HAP-1 (cell line): ENCODE results near the gene RBBP6.
A peak's percentile ranks its signal among the peaks of the same experiment; 100 is the strongest.

Experiments
- DNase-seq, 2 experiments: peaks; one replicate each; pipeline ENCODE4 v3.0.0-alpha.2; 2016 to 2020; ENCODE audit warnings: low spot score in 2 of 2
- H3K27me3 ChIP-seq: fragments of 250-450 bp; sonication (Bioruptor Pico); 2 replicates; pipeline ENCODE4 v1.5.1; 2020; ENCODE audit warnings: low read depth, mild to moderate bottlenecking, moderate library complexity
- H3K36me3 ChIP-seq: fragments of 250-450 bp; sonication (Bioruptor Pico); replicated peaks from 2 replicates; pipeline ENCODE4 v1.5.1; 2020; ENCODE audit warnings: mild to moderate bottlenecking
- H3K4me1 ChIP-seq: fragments of 250-450 bp; sonication (Bioruptor Pico); 2 replicates; pipeline ENCODE4 v1.5.1; 2020; ENCODE audit warnings: mild to moderate bottlenecking
- H3K4me3 ChIP-seq: fragments of 250-450 bp; sonication (Bioruptor Pico); 2 replicates; pipeline ENCODE4 v1.5.1; 2020; ENCODE audit warnings: mild to moderate bottlenecking, moderate library complexity
- H3K9me3 ChIP-seq: fragments of 250-450 bp; sonication (Bioruptor Pico); 2 replicates; pipeline ENCODE4 v1.5.1; 2020; ENCODE audit warnings: mild to moderate bottlenecking, moderate library complexity
- in situ Hi-C: fragments of 300-500 bp; cut with MboI; formaldehyde crosslinking; loops from 3 replicates; pipeline ENCODE4 v1.14.3; 2020; ENCODE audit warnings: low sequenced_read_pairs, inconsistent platforms, mixed read lengths

RBBP6 gene

DNA sequence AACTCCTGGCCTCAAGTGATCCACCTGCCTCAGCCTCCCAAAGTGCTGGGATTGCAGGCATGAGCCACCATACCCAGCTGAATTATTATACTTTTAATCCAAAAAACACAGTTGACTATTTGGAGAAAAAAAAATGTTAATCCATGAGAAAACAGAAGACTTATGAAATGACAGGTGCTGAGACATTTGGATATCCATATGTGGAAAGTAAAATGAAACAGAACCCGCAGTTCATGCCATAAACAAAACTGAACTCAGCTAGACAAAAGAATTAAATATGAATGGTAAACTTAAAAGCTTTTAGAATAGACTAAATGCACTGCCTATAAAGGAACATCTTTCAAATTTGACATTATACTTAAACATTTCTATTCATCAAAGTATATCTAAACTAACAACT lies 8.2 kb upstream of the RBBP6 start:
- in situ Hi-C loops: no loop called here
- Histone ChIP-seq H3K36me3 (no peaks in the 10 kb centered on the region), H3K4me1 (peaks cover 13% of the 10 kb centered on the region), H3K4me3 (no peak overlapping the region), H3K9me3 (no peaks in the 10 kb centered on the region), H3K27me3 (no peaks in the 10 kb centered on the region)
- peak in 1 of 2 experiments; percentile 63 for DNase-seq

DNA sequence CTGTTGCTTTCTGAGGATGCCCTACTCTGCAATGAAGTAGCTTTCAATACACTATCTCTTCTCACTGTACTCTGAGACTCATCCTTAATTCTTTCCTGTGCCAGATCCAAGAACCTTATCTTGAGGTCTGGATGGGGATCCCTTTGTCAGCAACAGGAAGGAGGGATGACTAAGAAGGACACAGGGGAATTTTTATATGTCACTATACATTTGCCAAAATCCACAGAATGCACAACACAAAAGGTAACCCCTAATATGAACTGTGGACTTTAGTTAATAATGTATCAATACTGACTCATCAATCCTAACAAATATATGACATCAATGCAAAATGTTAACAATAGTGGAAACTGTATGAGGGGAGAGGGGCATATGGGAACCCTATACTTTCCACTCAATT lies 4.7 kb upstream of the RBBP6 start:
- Histone ChIP-seq H3K4me1 (peaks cover 15% of the 10 kb centered on the region), H3K9me3 (no peaks in the 10 kb centered on the region), H3K4me3 (no peak overlapping the region), H3K36me3 (peaks cover 2% of the 10 kb centered on the region), H3K27me3 (no peaks in the 10 kb centered on the region)
- DNase-seq: no peak
- in situ Hi-C loops: no loop called here

DNA sequence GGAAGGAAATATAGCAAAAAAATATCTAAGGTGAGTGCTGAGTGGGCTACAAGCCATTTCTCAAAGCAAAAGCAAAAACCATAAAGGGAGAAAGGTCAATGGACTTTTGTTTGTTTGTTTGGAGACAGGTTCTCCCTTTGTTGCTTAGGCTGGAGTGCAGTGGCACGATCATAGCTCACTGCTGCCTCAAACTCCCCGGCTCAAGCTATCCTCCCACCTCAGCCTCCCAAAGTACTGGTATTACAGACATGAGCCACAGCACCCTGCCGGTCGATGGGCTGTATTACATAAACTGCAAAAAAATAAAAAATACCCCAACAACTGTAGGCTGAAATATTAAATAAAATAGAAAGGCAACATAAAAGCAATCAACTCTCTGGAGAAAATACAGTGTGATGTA lies 3.5 kb upstream of the RBBP6 start:
- Histone ChIP-seq H3K4me3 (no peak overlapping the region), H3K9me3 (no peaks in the 10 kb centered on the region), H3K27me3 (no peaks in the 10 kb centered on the region), H3K4me1 (peaks cover 15% of the 10 kb centered on the region), H3K36me3 (peaks cover 7% of the 10 kb centered on the region)
- in situ Hi-C loops: no loop called here
- no peak for DNase-seq

DNA sequence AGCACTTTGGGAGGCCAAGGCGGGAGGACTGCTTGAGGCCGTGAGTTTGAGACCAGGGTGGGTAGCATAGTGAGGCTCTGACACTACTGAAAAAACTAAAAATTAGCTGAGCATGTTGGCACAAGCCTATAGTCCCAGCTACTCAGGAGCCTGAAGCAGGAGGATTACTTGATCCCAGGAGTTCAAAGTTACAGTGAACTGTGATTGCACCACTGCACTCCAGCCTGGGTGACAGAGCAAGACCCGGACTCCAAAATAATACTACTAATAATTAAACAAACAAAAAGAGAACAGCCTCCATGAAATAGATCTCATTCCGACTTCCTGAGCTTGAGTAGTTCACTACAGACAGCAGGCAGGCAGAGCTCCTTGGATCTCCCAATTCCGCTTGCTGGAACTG lies 2.7 kb upstream of the RBBP6 start:
- peaks cover 7% of the 10 kb centered on the region for H3K36me3 ChIP-seq
- no peaks in the 10 kb centered on the region for H3K9me3 ChIP-seq
- in situ Hi-C loops: no loop called here
- H3K27me3 ChIP-seq: no peaks in the 10 kb centered on the region
- DNase-seq: no peak
- H3K4me3 ChIP-seq: no peak overlapping the region
- H3K4me1 ChIP-seq: peaks cover 6% of the 10 kb centered on the region

DNA sequence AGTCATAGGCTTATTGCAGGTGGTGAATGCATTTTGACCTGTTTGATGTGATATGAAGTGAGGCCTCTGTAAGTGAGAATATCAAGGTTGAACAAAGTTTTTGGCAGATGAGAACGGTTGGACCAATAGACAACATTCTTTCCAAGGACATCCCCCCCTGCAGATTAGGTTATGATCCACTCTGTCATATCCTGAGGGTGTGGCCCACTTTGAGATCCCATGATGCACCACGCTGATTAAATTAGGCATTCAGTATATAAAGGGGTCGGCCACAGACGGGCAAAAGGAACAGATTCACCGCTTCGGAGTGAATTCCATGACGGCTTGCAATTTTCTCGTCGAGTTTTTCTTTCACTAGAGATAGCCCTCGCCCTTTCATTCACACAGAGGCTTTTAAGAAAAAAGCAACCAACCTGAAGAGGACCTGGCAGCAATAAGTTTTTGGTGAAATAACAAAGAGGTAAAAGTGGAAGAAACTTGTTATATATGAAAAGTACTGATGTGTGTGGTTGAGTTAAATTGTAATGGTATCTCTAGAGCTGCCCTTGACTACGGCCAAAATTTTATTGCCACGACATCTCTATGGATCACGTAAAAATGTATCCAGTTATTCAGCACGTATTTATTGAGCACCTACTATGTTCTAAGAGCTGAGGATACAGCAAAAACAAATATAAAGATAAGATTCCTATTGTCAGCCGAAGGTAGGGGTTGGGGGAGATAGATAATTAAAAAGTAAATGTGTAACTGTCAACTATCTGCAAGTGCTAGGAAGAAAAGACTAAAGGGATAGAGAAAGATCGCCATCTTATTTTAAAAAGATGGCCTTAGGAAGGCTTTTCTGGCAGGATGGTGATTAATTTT lies 1.7 kb upstream of the RBBP6 start:
- Histone ChIP-seq H3K27me3 (no peaks in the 10 kb centered on the region), H3K4me1 (peaks cover 3% of the 10 kb centered on the region), H3K4me3 (no peak overlapping the region), H3K36me3 (peaks cover 7% of the 10 kb centered on the region), H3K9me3 (no peaks in the 10 kb centered on the region)
- DNase-seq: no peak
- in situ Hi-C loops: no loop called here

DNA sequence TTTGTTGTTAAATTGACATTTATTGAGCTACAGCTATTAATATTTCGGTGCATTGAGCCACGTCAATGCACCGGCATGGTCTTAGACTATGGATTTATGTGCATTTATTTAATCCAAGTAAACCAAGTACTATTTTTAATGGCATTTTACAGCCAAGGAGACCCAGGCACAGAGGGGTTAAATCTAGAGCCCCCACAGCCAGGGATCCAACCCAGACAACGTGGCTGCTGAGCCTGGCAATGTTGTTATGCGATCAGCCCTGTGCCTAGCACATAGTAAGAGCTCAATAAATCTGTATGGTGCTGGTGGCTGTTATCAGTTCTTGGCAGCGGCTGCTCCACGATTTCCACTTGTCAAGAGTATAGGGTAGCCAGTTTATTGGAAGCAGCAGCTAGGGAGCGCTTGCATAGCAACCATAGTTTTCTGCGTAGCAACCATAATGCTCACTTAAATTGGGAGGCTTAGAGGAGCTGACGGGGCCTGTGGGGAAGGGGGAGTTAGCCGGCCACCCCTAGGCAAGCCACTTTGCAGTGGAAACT lies 541 bp upstream of the RBBP6 start:
- in situ Hi-C loops: no loop called here
- Histone ChIP-seq H3K9me3 (no peaks in the 10 kb centered on the region), H3K4me1 (peaks cover 9% of the 10 kb centered on the region), H3K4me3 (peak overlapping the region; percentile 96), H3K36me3 (peaks cover 11% of the 10 kb centered on the region), H3K27me3 (no peaks in the 10 kb centered on the region)
- DNase-seq: peak in 1 of 2 experiments; percentile 85

DNA sequence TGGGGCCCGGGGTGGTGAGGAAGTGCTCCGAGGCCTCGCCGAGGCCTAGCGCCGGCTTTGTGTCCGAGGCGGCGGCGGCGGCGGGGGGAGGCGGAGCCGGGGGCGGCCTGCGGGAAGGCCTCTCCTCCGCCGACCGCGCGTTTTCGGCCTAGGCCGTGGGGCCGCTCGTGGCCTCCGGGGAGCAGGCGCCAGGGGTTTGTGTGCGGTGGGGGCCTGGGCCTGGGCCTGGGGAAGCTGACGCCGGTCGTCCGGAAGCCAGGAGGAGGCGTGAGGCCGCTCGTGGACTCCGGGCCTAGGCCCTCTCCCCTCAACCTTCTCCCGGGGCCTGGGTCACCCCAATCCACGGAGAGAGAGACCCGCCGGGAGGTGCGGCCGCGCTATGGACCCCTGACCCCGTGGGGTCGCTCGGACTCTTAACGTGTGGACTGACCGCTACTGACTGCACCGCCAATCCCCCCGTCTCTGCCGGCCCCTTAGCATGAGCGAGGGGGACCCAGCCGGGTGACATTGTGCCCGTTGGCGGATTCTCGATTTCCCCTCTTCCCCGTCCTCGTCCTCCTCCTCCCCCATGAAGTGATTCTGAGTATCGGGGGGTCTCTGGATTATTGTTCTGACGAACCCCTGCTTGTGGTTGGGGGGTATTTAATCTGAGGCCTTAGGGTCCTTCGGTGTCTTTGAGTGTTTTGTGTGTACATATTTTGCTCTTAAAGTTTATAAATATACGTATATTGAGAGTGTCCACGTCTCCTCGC lies 660 bp downstream of the RBBP6 start:
- H3K36me3 ChIP-seq: peaks cover 21% of the 10 kb centered on the region
- no peaks in the 10 kb centered on the region for H3K27me3 ChIP-seq
- in situ Hi-C loops: no loop called here
- H3K4me1 ChIP-seq: peaks cover 11% of the 10 kb centered on the region
- DNase-seq: peak in 1 of 2 experiments; percentile 48
- peak overlapping the region; percentile 96 for H3K4me3 ChIP-seq
- H3K9me3 ChIP-seq: no peaks in the 10 kb centered on the region

DNA sequence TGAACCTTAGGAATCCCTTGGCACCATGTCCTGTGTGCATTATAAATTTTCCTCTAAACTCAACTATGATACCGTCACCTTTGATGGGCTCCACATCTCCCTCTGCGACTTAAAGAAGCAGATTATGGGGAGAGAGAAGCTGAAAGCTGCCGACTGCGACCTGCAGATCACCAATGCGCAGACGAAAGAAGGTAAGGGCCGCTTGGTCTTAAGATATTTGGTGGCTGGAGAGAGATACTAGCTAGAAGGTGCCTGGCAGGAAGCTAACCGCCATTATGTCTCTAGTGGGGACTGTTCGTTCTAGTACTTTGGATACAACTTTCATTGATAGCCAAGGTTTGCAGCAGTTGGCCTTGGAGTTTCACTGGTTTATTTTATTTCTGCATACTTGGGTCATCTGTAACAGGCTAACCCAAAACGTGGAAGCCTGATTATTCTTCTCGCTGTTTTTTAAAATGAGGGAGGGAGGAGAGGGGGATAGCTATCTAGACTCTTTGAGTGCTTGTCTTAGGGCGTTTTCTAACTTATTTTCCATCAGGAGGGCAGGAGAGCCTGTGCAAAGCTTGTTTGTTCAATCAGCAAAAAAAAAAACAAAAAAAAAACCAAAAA lies 1.3 kb downstream of the RBBP6 start:
- Histone ChIP-seq H3K4me1 (peaks cover 11% of the 10 kb centered on the region), H3K4me3 (peak overlapping the region; percentile 96), H3K36me3 (peaks cover 26% of the 10 kb centered on the region), H3K9me3 (no peaks in the 10 kb centered on the region), H3K27me3 (no peaks in the 10 kb centered on the region)
- peak; percentile 34 to 42 for DNase-seq
- in situ Hi-C loops: no loop called here

DNA sequence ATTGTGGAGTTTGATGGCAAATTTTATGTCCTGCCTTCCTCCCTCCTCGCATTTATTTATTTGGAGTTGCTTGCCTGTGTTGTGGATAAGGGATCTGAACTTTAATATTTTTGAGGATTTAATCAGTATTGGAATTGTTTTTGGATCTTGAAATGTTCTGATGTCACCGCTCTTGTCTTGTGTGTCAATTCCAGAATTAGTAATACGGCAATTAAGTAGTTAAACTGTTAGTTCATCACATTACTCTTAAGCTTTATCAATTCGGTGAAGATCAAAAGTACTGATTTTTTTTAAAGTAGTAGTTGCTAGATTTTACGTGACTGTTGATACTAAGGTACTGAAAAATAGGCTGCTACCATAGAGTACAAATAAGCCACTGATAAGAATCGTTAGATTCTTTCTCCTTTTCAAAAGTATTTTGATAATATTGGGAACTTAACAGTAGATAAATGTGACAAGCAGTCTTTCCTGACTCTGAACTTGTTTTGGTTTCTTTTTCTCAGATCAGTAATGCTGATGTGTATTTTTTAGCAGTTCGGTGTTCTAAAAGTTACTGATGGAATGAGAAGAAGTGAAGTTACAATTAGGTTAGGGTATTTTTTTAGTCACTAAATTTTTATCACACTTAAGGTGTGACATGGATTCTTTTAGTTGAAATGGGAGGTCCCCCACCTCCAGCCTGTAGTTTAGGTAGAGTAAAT lies 2.0 kb downstream of the RBBP6 start:
- in situ Hi-C loops: no loop called here
- H3K9me3 ChIP-seq: no peaks in the 10 kb centered on the region
- H3K27me3 ChIP-seq: no peaks in the 10 kb centered on the region
- no peak for DNase-seq
- peak overlapping the region; percentile 96 for H3K4me3 ChIP-seq
- H3K4me1 ChIP-seq: peaks cover 11% of the 10 kb centered on the region
- peaks cover 29% of the 10 kb centered on the region for H3K36me3 ChIP-seq

DNA sequence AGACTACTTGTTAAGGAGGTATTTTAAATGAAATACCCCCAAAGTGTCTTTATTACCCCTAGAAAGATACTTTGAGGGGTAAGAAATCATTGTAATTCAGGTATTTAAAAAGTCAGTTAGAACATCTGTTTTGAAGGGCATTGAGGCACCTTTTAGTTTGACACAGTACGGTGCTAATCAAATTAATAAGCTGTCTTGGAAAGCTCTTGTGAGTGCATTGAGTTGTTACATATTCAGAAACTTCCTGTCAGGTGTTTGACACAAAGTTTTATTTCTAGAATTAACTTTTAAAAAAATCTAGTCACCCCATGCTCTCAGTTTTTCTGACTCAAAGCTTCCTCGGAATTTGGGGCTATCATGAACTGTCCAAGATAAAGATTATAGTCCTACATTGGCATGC lies 4.6 kb downstream of the RBBP6 start:
- in situ Hi-C loops: no loop called here
- Histone ChIP-seq H3K4me1 (peaks cover 10% of the 10 kb centered on the region), H3K36me3 (peaks cover 50% of the 10 kb centered on the region), H3K4me3 (no peak overlapping the region), H3K9me3 (no peaks in the 10 kb centered on the region), H3K27me3 (no peaks in the 10 kb centered on the region)
- no peak for DNase-seq

DNA sequence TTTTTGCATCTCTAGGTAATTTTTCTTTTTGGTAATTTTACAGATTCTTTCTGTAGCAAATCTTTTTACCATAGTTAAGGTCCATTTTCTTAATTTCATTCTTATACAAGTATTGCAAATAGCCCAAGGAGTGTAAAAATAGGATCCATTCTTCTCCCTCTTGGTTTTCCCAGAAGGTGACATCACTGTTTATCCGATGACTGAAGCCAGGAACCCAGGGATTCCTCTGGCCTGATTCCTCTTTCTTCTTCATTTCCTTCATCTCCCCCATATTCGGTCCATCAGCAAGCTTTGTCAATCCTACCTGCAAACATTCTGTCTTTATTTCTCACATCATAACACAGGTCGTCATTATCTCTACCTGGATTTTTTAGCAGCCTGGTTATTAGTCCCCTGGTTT lies 5.3 kb downstream of the RBBP6 start:
- in situ Hi-C loops: no loop called here
- no peaks in the 10 kb centered on the region for H3K27me3 ChIP-seq
- H3K4me3 ChIP-seq: no peak overlapping the region
- no peaks in the 10 kb centered on the region for H3K9me3 ChIP-seq
- peaks cover 12% of the 10 kb centered on the region for H3K4me1 ChIP-seq
- peaks cover 50% of the 10 kb centered on the region for H3K36me3 ChIP-seq
- no peak for DNase-seq

DNA sequence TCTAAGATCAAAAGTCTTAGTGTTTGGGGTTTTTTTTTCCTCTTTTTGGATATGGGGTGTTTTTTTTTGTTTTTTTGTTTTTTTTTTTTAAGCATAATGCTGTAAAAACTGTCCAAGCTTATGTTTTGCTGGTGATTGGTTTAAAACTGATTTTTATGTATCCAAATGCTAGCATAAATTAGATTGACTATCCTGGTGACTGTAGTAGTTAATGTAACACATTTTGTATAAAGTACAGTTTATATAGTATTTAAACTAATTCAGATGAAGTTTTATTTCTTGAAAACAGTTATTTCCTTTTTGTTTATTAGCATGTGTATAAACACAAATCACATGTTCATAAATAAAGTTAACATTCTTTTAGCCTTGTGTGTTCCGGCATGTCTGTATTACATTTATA lies 10.9 kb downstream of the RBBP6 start:
- no peak for DNase-seq
- Histone ChIP-seq H3K9me3 (no peaks in the 10 kb centered on the region), H3K27me3 (no peaks in the 10 kb centered on the region), H3K36me3 (peaks cover 70% of the 10 kb centered on the region), H3K4me3 (no peak overlapping the region), H3K4me1 (peaks cover 15% of the 10 kb centered on the region)
- in situ Hi-C loops: no loop called here

DNA sequence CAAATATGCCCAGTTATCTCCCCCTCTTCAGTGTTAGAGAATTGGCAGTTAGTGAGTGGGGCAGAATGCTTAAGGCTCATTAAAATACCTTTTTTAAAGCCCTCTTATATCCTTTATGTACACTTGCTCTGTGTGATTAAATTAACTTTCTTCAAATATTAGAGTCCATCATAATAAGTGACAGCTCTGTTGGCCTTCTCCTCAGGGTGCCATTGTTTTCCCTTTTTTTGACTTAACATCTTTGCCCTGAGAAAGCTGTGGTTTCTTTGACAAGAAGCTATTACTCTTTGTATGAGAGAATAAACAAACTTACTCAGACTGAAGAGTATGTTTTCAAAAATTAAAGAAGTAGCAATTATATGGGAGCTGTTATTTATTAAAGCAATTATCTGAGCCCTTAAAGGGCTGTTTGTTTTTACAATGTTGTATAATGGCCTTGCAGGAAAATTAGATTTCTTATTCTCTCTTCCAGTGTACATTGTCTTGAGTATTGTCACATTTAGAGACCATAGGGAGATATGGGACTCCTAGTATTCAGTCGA lies 13.4 kb downstream of the RBBP6 start:
- no peak for DNase-seq
- H3K27me3 ChIP-seq: no peaks in the 10 kb centered on the region
- no peaks in the 10 kb centered on the region for H3K9me3 ChIP-seq
- H3K4me3 ChIP-seq: no peak overlapping the region
- H3K4me1 ChIP-seq: peaks cover 17% of the 10 kb centered on the region
- in situ Hi-C loops: no loop called here
- H3K36me3 ChIP-seq: peaks cover 74% of the 10 kb centered on the region
